ENCODE measurements around the gene TMEM145.
"Not testable (repeated sequence)": the region's sequence is repeated elsewhere in the genome, so short reads cannot be mapped to it uniquely, and the experiment has no call there.

TMEM145 gene

GRCh38 chr19:42339126-42339860 is 26.2 kb downstream of the TMEM145 start:
- DNase-seq: not testable (repeated sequence)

GRCh38 chr19:42339922-42340321 is 26.8 kb downstream of the TMEM145 start:
- DNase-seq: not testable (repeated sequence)

- no peak for DNase-seq
These were observed 30.4 kb downstream of the TMEM145 start for GRCh38 chr19:42343344-42344110.

- no peak for DNase-seq
These were observed 31.3 kb downstream of the TMEM145 start for GRCh38 chr19:42344336-42344893.

GRCh38 chr19:42345191-42345812 is 32.2 kb downstream of the TMEM145 start:
- peak; percentile 5 for DNase-seq

GRCh38 chr19:42348211-42348610 is 35.1 kb downstream of the TMEM145 start:
- DNase-seq: no peak

- DNase-seq: no peak
These were observed 36.4 kb downstream of the TMEM145 start for GRCh38 chr19:42349378-42350107.

- DNase-seq: no peak
These were observed 37.3 kb downstream of the TMEM145 start for GRCh38 chr19:42350417-42350816.

GRCh38 chr19:42351079-42351735 is 38.1 kb downstream of the TMEM145 start:
- DNase-seq: no peak

GRCh38 chr19:42352301-42353259 is 39.5 kb downstream of the TMEM145 start:
- no peak for DNase-seq

- no peak for DNase-seq
These were observed 40.4 kb downstream of the TMEM145 start for GRCh38 chr19:42353341-42354015.

GRCh38 chr19:42355896-42356295 is 42.8 kb downstream of the TMEM145 start:
- DNase-seq: no peak

GRCh38 chr19:42356686-42357085 is 43.6 kb downstream of the TMEM145 start:
- DNase-seq: no peak

GRCh38 chr19:42357290-42357689 is 44.2 kb downstream of the TMEM145 start:
- no peak for DNase-seq

GRCh38 chr19:42360787-42361544 is 47.9 kb downstream of the TMEM145 start:
- no peak for DNase-seq

GRCh38 chr19:42361545-42361910 is 48.4 kb downstream of the TMEM145 start:
- no peak for DNase-seq

GRCh38 chr19:42362342-42362741 is 49.2 kb downstream of the TMEM145 start:
- DNase-seq: no peak

GRCh38 chr19:42362891-42363440 is 49.9 kb downstream of the TMEM145 start:
- no peak for DNase-seq

GRCh38 chr19:42363614-42364346 is 50.7 kb downstream of the TMEM145 start:
- peak; percentile 52 for DNase-seq
